WTC11 (cell line): ENCODE measurements around the gene TMEM238. TPM values are rescaled to one million over a fixed set of nuclear protein-coding genes. Genes with fewer than 3 reads are reported as not detected.
"Not testable (repeated sequence)": the region's sequence is repeated elsewhere in the genome, so short reads cannot be mapped to it uniquely, and the experiment has no call there.

ENCODE experiments used
- ATAC-seq: fragments of 200-7000 bp; cut with Tn5 transposase; 2 replicates; pipeline ENCODE4 v1.10.0; 2021; ENCODE audit warnings: mild to moderate bottlenecking, moderate library complexity
- CTCF ChIA-PET: fragments of 300-600 bp; sonication (Branson Sonifier 250); formaldehyde crosslinking; loops from one replicate; lab custom pipeline; 2021; ENCODE audit warnings: antibody characterized with exemption; lab: Charles Lee
- POLR2A ChIA-PET: fragments of 350-600 bp; sonication (Branson Sonifier 250); formaldehyde crosslinking; loops from one replicate; lab custom pipeline; 2021; ENCODE audit warnings: antibody characterized with exemption; lab: Charles Lee
- DNase-seq: peaks from one replicate; pipeline ENCODE4 v3.0.0; 2021; ENCODE audit warnings: low spot score
- H3K27ac Mint-ChIP-seq: 2 replicates; pipeline ENCODE4 v1.8.0; 2021; ENCODE audit warnings: mixed read lengths
- H3K27me3 Mint-ChIP-seq: 2 replicates; pipeline ENCODE4 v1.8.0; 2021; ENCODE audit warnings: low read depth, mild to moderate bottlenecking, moderate library complexity, mixed read lengths
- H3K36me3 Mint-ChIP-seq: 2 replicates; pipeline ENCODE4 v1.8.0; 2021; ENCODE audit warnings: mixed read lengths
- H3K4me1 Mint-ChIP-seq: 2 replicates; pipeline ENCODE4 v1.8.0; 2022; ENCODE audit warnings: mixed read lengths
- H3K4me3 Mint-ChIP-seq: 2 replicates; pipeline ENCODE4 v1.8.0; 2021; ENCODE audit warnings: mild to moderate bottlenecking, moderate library complexity, mixed read lengths
- H3K9me3 Mint-ChIP-seq: 2 replicates; pipeline ENCODE4 v1.8.0; 2021; ENCODE audit warnings: mixed read lengths
- ATF1 ChIP-seq: sonication (generic); formaldehyde crosslinking; IDR thresholded peaks from 2 replicates; pipeline ENCODE4 v1.8.1; 2023; ENCODE audit warnings: mild to moderate bottlenecking, moderate library complexity, missing genetic modification reagents
- GTF2I ChIP-seq: fragments of 250-450 bp; sonication (Bioruptor Pico); conservative IDR thresholded peaks from 2 replicates; pipeline ENCODE4 v1.4.0; 2021; ENCODE audit warnings: mild to moderate bottlenecking
- HMGA2 ChIP-seq: fragments of 250-450 bp; sonication (Bioruptor Pico); IDR thresholded peaks from 2 replicates; pipeline ENCODE4 v1.4.0; 2021; ENCODE audit warnings: mild to moderate bottlenecking, moderate library complexity
- KAT7 ChIP-seq: sonication (generic); formaldehyde crosslinking; IDR thresholded peaks from 2 replicates; pipeline ENCODE4 v1.8.1; 2023; ENCODE audit warnings: missing genetic modification reagents, mild to moderate bottlenecking, borderline replicate concordance
- SOX15 ChIP-seq: fragments of 250-450 bp; sonication (Bioruptor Pico); IDR thresholded peaks from 2 replicates; pipeline ENCODE4 v1.9.0; 2021; ENCODE audit warnings: mild to moderate bottlenecking
- SP1 ChIP-seq: sonication (generic); formaldehyde crosslinking; conservative IDR thresholded peaks from 2 replicates; pipeline ENCODE4 v1.8.1; 2022; ENCODE audit warnings: missing genetic modification reagents
- TEAD1 ChIP-seq: sonication (generic); formaldehyde crosslinking; IDR thresholded peaks from 2 replicates; pipeline ENCODE4 v1.8.0; 2022; ENCODE audit warnings: mild to moderate bottlenecking, missing genetic modification reagents
- ZNF121 ChIP-seq: sonication (generic); formaldehyde crosslinking; IDR thresholded peaks from 2 replicates; pipeline ENCODE4 v1.8.0; 2023; ENCODE audit warnings: missing genetic modification reagents
- ZNF317 ChIP-seq: sonication (generic); formaldehyde crosslinking; IDR thresholded peaks from 2 replicates; pipeline ENCODE4 v1.8.1; 2023; ENCODE audit warnings: low read depth, mild to moderate bottlenecking, moderate library complexity, missing genetic modification reagents, borderline replicate concordance
- ZNF396 ChIP-seq: fragments of 250-450 bp; sonication (Bioruptor Pico); IDR thresholded peaks from 2 replicates; pipeline ENCODE4 v1.8.0; 2021; ENCODE audit warnings: mild to moderate bottlenecking, moderate library complexity, borderline replicate concordance
- ZNF425 ChIP-seq: fragments of 250-450 bp; sonication (Bioruptor Pico); conservative IDR thresholded peaks from 2 replicates; pipeline ENCODE4 v1.9.0; 2021; ENCODE audit warnings: mild to moderate bottlenecking
- total RNA-seq: library from RNA; stranded (reverse); gene quantifications from 3 replicates; pipeline ENCODE4 v1.2.3, GENCODE V29; 2021
- TF ChIP-seq, protein P1 (sequence below): sonication (generic); formaldehyde crosslinking; IDR thresholded peaks from 2 replicates; pipeline ENCODE4 v1.8.0; 2022; ENCODE audit warnings: missing genetic modification reagents
- TF ChIP-seq, protein P2 (sequence below): sonication (generic); formaldehyde crosslinking; IDR thresholded peaks from 2 replicates; pipeline ENCODE4 v1.8.1; 2023; ENCODE audit warnings: mild to moderate bottlenecking, missing genetic modification reagents
- TF ChIP-seq, protein P3 (sequence below): sonication (generic); formaldehyde crosslinking; IDR thresholded peaks from 2 replicates; pipeline ENCODE4 v1.8.1; 2022; ENCODE audit warnings: low read depth, missing genetic modification reagents, borderline replicate concordance

TMEM238 gene
- total RNA-seq, 1 experiment from 2014 or later, result 8.3 TPM

GRCh38 chr19:55402509-55402908 lies 18.4 kb upstream of the TMEM238 start (continued):
- TF ChIP-seq, protein P1, sequence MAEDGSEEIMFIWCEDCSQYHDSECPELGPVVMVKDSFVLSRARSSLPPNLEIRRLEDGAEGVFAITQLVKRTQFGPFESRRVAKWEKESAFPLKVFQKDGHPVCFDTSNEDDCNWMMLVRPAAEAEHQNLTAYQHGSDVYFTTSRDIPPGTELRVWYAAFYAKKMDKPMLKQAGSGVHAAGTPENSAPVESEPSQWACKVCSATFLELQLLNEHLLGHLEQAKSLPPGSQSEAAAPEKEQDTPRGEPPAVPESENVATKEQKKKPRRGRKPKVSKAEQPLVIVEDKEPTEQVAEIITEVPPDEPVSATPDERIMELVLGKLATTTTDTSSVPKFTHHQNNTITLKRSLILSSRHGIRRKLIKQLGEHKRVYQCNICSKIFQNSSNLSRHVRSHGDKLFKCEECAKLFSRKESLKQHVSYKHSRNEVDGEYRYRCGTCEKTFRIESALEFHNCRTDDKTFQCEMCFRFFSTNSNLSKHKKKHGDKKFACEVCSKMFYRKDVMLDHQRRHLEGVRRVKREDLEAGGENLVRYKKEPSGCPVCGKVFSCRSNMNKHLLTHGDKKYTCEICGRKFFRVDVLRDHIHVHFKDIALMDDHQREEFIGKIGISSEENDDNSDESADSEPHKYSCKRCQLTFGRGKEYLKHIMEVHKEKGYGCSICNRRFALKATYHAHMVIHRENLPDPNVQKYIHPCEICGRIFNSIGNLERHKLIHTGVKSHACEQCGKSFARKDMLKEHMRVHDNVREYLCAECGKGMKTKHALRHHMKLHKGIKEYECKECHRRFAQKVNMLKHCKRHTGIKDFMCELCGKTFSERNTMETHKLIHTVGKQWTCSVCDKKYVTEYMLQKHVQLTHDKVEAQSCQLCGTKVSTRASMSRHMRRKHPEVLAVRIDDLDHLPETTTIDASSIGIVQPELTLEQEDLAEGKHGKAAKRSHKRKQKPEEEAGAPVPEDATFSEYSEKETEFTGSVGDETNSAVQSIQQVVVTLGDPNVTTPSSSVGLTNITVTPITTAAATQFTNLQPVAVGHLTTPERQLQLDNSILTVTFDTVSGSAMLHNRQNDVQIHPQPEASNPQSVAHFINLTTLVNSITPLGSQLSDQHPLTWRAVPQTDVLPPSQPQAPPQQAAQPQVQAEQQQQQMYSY (CRISPR knock-in tag), result no peak
- TF ChIP-seq KAT7 (no peak), TEAD1 (CRISPR knock-in tag) (no peak), ZNF396 (CRISPR knock-in tag) (no peak), SP1 (CRISPR knock-in tag) (no peak), HMGA2 (no peak)
- TF ChIP-seq, protein P2, sequence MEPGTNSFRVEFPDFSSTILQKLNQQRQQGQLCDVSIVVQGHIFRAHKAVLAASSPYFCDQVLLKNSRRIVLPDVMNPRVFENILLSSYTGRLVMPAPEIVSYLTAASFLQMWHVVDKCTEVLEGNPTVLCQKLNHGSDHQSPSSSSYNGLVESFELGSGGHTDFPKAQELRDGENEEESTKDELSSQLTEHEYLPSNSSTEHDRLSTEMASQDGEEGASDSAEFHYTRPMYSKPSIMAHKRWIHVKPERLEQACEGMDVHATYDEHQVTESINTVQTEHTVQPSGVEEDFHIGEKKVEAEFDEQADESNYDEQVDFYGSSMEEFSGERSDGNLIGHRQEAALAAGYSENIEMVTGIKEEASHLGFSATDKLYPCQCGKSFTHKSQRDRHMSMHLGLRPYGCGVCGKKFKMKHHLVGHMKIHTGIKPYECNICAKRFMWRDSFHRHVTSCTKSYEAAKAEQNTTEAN (CRISPR knock-in tag), result no peak

- CTCF ChIA-PET, result interaction anchor here (1.1 to 1.6 kb wide), 2 partner anchors 62 to 235 kb away, joined by 3 read pairs; partner anchors contain the start of gene DNAAF3
- ATAC-seq, result not testable (repeated sequence)
These were observed 17.3 kb upstream of the TMEM238 start for GRCh38 chr19:55401390-55401789.

GRCh38 chr19:55400281-55401087 lies 16.4 kb upstream of the TMEM238 start:
- peaks cover 37% of the 10 kb centered on the region for H3K36me3 Mint-ChIP-seq
- ChIA-PET POLR2A (interaction anchor here (1.0 to 1.3 kb wide), 5 partner anchors 11 to 149 kb away, joined by 3 to 5 read pairs (median 4); partner anchors contain the start of genes KMT5C and TMEM238), CTCF (interaction anchor here (0.6 to 1.6 kb wide), 3 partner anchors 61 to 235 kb away, joined by 3 read pairs; partner anchors contain the start of genes DNAAF3 and ISOC2)
- H3K4me3 Mint-ChIP-seq, result no peak overlapping the region
- DNase-seq (no peak), ATAC-seq (peak; percentile 9; the same call in 1 of the 2 replicates)
- peaks cover 22% of the 10 kb centered on the region for H3K4me1 Mint-ChIP-seq
- H3K9me3 Mint-ChIP-seq, result no peaks in the 10 kb centered on the region
- H3K27ac Mint-ChIP-seq, result peak overlapping the region; percentile 92
- TF ChIP-seq SOX15 (no peak), GTF2I (CRISPR knock-in tag) (peak; percentile 44; the same call in 1 of the 2 replicates), ATF1 (no peak), ZNF317 (no peak), ZNF425 (CRISPR knock-in tag) (no peak), ZNF121 (peak; percentile 79)
- TF ChIP-seq, protein P3, sequence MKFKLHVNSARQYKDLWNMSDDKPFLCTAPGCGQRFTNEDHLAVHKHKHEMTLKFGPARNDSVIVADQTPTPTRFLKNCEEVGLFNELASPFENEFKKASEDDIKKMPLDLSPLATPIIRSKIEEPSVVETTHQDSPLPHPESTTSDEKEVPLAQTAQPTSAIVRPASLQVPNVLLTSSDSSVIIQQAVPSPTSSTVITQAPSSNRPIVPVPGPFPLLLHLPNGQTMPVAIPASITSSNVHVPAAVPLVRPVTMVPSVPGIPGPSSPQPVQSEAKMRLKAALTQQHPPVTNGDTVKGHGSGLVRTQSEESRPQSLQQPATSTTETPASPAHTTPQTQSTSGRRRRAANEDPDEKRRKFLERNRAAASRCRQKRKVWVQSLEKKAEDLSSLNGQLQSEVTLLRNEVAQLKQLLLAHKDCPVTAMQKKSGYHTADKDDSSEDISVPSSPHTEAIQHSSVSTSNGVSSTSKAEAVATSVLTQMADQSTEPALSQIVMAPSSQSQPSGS (CRISPR knock-in tag), result no peak
- H3K27me3 Mint-ChIP-seq, result peaks cover 5% of the 10 kb centered on the region

More at GRCh38 chr19:55401390-55401789, 17.3 kb upstream of the TMEM238 start:
- H3K4me3 Mint-ChIP-seq, H3K9me3 Mint-ChIP-seq, H3K27me3 Mint-ChIP-seq, POLR2A ChIA-PET, H3K27ac Mint-ChIP-seq, DNase-seq: not testable (repeated sequence)
- peaks cover 46% of the 10 kb centered on the region for H3K36me3 Mint-ChIP-seq
- peaks cover 31% of the 10 kb centered on the region for H3K4me1 Mint-ChIP-seq
